ENCODE results near the gene TYMP. TPM values are rescaled to one million over a fixed set of nuclear protein-coding genes. Genes with fewer than 3 reads are reported as not detected.

The TYMP gene
- total and polyA plus RNA-seq, 2 donors (not counting 3 experiments of a cell fraction or from before 2014, with no cell fraction given): 2.0 to 2.4 TPM

DNA sequence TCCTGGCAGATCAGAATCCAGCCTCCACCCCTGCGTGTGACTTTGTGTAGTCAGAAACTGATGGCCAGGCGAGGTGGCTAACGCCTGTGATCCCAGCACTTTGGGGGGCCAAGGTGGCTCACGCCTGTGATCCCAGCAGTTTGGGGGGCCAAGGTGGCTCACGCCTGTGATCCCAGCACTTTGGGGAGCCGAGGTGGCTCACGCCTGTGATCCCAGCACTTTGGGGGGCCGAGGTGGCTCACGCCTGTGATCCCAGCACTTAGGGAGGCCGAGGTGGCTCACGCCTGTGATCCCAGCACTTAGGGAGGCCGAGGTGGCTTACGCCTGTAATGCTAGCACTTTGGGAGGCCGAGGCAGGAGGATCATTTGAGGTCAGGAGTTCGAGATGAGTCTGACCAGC lies 16.6 kb downstream of the TYMP start:
- H3K27ac ChIP-seq (ENCODE audit: insufficient read depth, low read depth, low read length): no peak overlapping the region
- no peak for FAIRE-seq
- H3K4me3 ChIP-seq (replicated peaks in 1 of 3; ENCODE audit: insufficient read depth in 1 of 3, low read depth in 1 of 3, low read length in 3 of 3): no peak overlapping the region
- no peaks in the 10 kb centered on the region for H3K9me3 ChIP-seq (replicated peaks; ENCODE audit: control insufficient read depth, insufficient read depth, low read length)
- peaks cover 32% of the 10 kb centered on the region for H3K79me2 ChIP-seq (ENCODE audit: control insufficient read depth, insufficient read depth, low read length)
- dilution Hi-C loops (cut with MboI; ENCODE audit: extremely low pct_ligation_motif_present, low sequenced_read_pairs) (no loop called here), intact Hi-C loops (cut with micrococcal nuclease) (no loop called here)
- H3K4me2 ChIP-seq (ENCODE audit: insufficient read depth, low read length): no peak overlapping the region
- H3K36me3 ChIP-seq (ENCODE audit: control insufficient read depth in 2 of 2, extremely low read depth in 1 of 2, insufficient read depth in 2 of 2, low read length in 2 of 2): peaks cover 0 to 4% of the 10 kb centered on the region in 2 experiments
- no peaks in the 10 kb centered on the region for H4K20me1 ChIP-seq (replicated peaks; ENCODE audit: control insufficient read depth, extremely low read depth, insufficient read depth, low read length)
- no peak for DNase-seq (ENCODE audit: low read depth, low spot score)
- no peak overlapping the region for H2AFZ ChIP-seq (ENCODE audit: low read depth, low read length)
- no peak for TF ChIP-seq POLR2AphosphoS5 (IDR thresholded peaks at IDR 0.05; ENCODE audit: insufficient read depth, low read depth, low read length)
- ChIA-PET POLR2A (no interaction called here), CTCF (no interaction called here)
- H3K4me1 ChIP-seq (ENCODE audit: control insufficient read depth, extremely low read depth, insufficient read depth, low read length): peaks cover 11% of the 10 kb centered on the region
- BruUV-seq (replicated peaks): no TSS peak
- no peak overlapping the region for H3K9ac ChIP-seq (replicated peaks; ENCODE audit: extremely low read depth, insufficient read depth, low read length)
- no peaks in the 10 kb centered on the region for H3K27me3 ChIP-seq (ENCODE audit: control insufficient read depth in 2 of 2, insufficient read depth in 2 of 2, low read length in 2 of 2)
- no peaks in the 10 kb centered on the region for H3K9me1 ChIP-seq (replicated peaks; ENCODE audit: control insufficient read depth, extremely low read depth, insufficient read depth, low read length)

GRCh38 chr22:50508897-50509296 lies 20.9 kb downstream of the TYMP start:
- H3K4me3 ChIP-seq (replicated peaks in 1 of 3; ENCODE audit: insufficient read depth in 1 of 3, low read depth in 1 of 3, low read length in 3 of 3): peak overlapping the region; percentile 68 to 98 (median 79)
- peak overlapping the region; percentile 99 for H3K4me2 ChIP-seq (ENCODE audit: insufficient read depth, low read length)
- H3K36me3 ChIP-seq (ENCODE audit: control insufficient read depth in 2 of 2, extremely low read depth in 1 of 2, insufficient read depth in 2 of 2, low read length in 2 of 2): peaks cover 6 to 10% of the 10 kb centered on the region in 2 experiments
- H2AFZ ChIP-seq (ENCODE audit: low read depth, low read length): no peak overlapping the region
- H3K27me3 ChIP-seq (ENCODE audit: control insufficient read depth in 2 of 2, insufficient read depth in 2 of 2, low read length in 2 of 2): no peaks in the 10 kb centered on the region
- no peaks in the 10 kb centered on the region for H4K20me1 ChIP-seq (replicated peaks; ENCODE audit: control insufficient read depth, extremely low read depth, insufficient read depth, low read length)
- DNase-seq (ENCODE audit: low read depth, low spot score) (no peak), FAIRE-seq (peak; percentile 61)
- TF ChIP-seq MYC (IDR thresholded peaks at IDR 0.05; ENCODE audit: low read depth, low read length) (no peak), FOS (IDR thresholded peaks at IDR 0.05; ENCODE audit: borderline replicate concordance, insufficient read depth, low read length) (no peak)
- TF ChIP-seq, protein P1, sequence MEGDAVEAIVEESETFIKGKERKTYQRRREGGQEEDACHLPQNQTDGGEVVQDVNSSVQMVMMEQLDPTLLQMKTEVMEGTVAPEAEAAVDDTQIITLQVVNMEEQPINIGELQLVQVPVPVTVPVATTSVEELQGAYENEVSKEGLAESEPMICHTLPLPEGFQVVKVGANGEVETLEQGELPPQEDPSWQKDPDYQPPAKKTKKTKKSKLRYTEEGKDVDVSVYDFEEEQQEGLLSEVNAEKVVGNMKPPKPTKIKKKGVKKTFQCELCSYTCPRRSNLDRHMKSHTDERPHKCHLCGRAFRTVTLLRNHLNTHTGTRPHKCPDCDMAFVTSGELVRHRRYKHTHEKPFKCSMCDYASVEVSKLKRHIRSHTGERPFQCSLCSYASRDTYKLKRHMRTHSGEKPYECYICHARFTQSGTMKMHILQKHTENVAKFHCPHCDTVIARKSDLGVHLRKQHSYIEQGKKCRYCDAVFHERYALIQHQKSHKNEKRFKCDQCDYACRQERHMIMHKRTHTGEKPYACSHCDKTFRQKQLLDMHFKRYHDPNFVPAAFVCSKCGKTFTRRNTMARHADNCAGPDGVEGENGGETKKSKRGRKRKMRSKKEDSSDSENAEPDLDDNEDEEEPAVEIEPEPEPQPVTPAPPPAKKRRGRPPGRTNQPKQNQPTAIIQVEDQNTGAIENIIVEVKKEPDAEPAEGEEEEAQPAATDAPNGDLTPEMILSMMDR (IDR thresholded peaks at IDR 0.05; ENCODE audit: extremely low read depth in 1 of 2, insufficient read depth in 1 of 2, low read depth in 1 of 2, low read length in 2 of 2): no peak
- no peaks in the 10 kb centered on the region for H3K9me3 ChIP-seq (replicated peaks; ENCODE audit: control insufficient read depth, insufficient read depth, low read length)
- intact Hi-C loops (cut with micrococcal nuclease): loop anchor here (1.0 to 2.0 kb wide), 2 partner anchors 16 to 74 kb away; partner anchors contain the start of genes CHKB and SCO2
- peak overlapping the region; percentile 68 for H3K9ac ChIP-seq (replicated peaks; ENCODE audit: extremely low read depth, insufficient read depth, low read length)
- H3K9me1 ChIP-seq (replicated peaks; ENCODE audit: control insufficient read depth, extremely low read depth, insufficient read depth, low read length): no peaks in the 10 kb centered on the region
- ChIA-PET CTCF (interaction anchor here (1.7 to 3.0 kb wide), 3 partner anchors 12 to 54 kb away, joined by 3 to 34 read pairs (median 26); partner anchors contain the start of genes SCO2 and SYCE3), POLR2A (no interaction called here)
- peaks cover 14% of the 10 kb centered on the region for H3K4me1 ChIP-seq (ENCODE audit: control insufficient read depth, extremely low read depth, insufficient read depth, low read length)
- BruUV-seq (replicated peaks): TSS peak; percentile 46
- dilution Hi-C loops (cut with MboI; ENCODE audit: extremely low pct_ligation_motif_present, low sequenced_read_pairs): no loop called here
- peaks cover 39% of the 10 kb centered on the region for H3K79me2 ChIP-seq (ENCODE audit: control insufficient read depth, insufficient read depth, low read length)
- peak overlapping the region; percentile 72 for H3K27ac ChIP-seq (ENCODE audit: insufficient read depth, low read depth, low read length)

All from endothelial cell of umbilical vein (primary cell).